IMR-90 (cell line): ENCODE measurements around the gene ALOX5AP. TPM values are rescaled to one million over a fixed set of nuclear protein-coding genes. Genes with fewer than 3 reads are reported as not detected.

ENCODE experiments used
- ATAC-seq: fragments of 200-7000 bp; cut with Tn5 transposase; 2 replicates; pipeline ENCODE4 v1.9.1; 2020; ENCODE audit warnings: low read depth, mild to moderate bottlenecking, moderate library complexity
- BruUV-seq: library from RNA; stranded (reverse); fragments of 400-500 nt; replicated peaks from 2 replicates; lab custom pipeline; 2021; lab: Mats Ljungman, UMichigan
- CTCF ChIA-PET: fragments of 300-600 bp; formaldehyde crosslinking; extraction: SDS; loops from one replicate; lab custom pipeline; 2021; ENCODE audit warnings: antibody characterized with exemption; lab: Yijun Ruan, JAX
- POLR2A ChIA-PET: fragments of 300-600 bp; sonication (Branson Sonifier 250); formaldehyde crosslinking; loops from one replicate; lab custom pipeline; 2022; ENCODE audit warnings: antibody characterized with exemption; ENCODE audit not compliant: unreplicated experiment; lab: Charles Lee
- DNase-seq: peaks from one replicate; pipeline ENCODE4 v3.0.0; 2013
- H2AFZ ChIP-seq: replicated peaks from 2 replicates; pipeline ENCODE3; 2013; ENCODE audit warnings: low read length, mild to moderate bottlenecking; ENCODE audit not compliant: poor library complexity
- H2AK5ac ChIP-seq: 2 replicates; pipeline ENCODE4 v1.6.1; 2013; ENCODE audit warnings: low read depth, low read length, inconsistent platforms
- H2AK9ac ChIP-seq: replicated peaks from 2 replicates; pipeline ENCODE3; 2013; ENCODE audit warnings: mild to moderate bottlenecking, low read depth, low read length, moderate library complexity; ENCODE audit not compliant: poor library complexity
- H2BK120ac ChIP-seq: 2 replicates; pipeline ENCODE4 v1.6.1; 2013; ENCODE audit warnings: low read depth, low read length, inconsistent platforms
- H2BK15ac ChIP-seq: 3 replicates; pipeline ENCODE4 v1.6.1; 2013; ENCODE audit warnings: low read depth, low read length, inconsistent platforms
- H2BK20ac ChIP-seq: 2 replicates; pipeline ENCODE4 v1.6.1; 2013; ENCODE audit warnings: low read depth, mild to moderate bottlenecking, inconsistent platforms, low read length, moderate library complexity
- H2BK5ac ChIP-seq: 2 replicates; pipeline ENCODE4 v1.6.1; 2013; ENCODE audit warnings: mild to moderate bottlenecking, low read depth, low read length, inconsistent platforms; ENCODE audit not compliant: poor library complexity, severe bottlenecking
- H3K14ac ChIP-seq: replicated peaks from 2 replicates; pipeline ENCODE4 v1.6.1; 2013; ENCODE audit warnings: low read depth, low read length, inconsistent platforms
- H3K18ac ChIP-seq: 2 replicates; pipeline ENCODE4 v1.6.1; 2013; ENCODE audit warnings: low read depth, low read length, control low read depth
- H3K23ac ChIP-seq: 2 replicates; pipeline ENCODE4 v1.6.1; 2013; ENCODE audit warnings: low read depth, low read length, inconsistent platforms
- H3K27ac ChIP-seq: 2 replicates; pipeline ENCODE4 v1.5.1; 2013; ENCODE audit warnings: mild to moderate bottlenecking, control low read depth, low read length; ENCODE audit not compliant: insufficient read depth
- H3K27me3 ChIP-seq: 2 replicates; pipeline ENCODE4 v1.6.1; 2013; ENCODE audit warnings: low read length; ENCODE audit not compliant: control insufficient read depth, insufficient read depth
- H3K36me3 ChIP-seq: 2 replicates; pipeline ENCODE4 v1.6.1; 2013; ENCODE audit warnings: low read length, mixed read lengths; ENCODE audit not compliant: control insufficient read depth, insufficient read depth
- H3K4ac ChIP-seq: 2 replicates; pipeline ENCODE4 v1.6.1; 2013; ENCODE audit warnings: low read depth, low read length, inconsistent platforms
- H3K4me1 ChIP-seq: 2 replicates; pipeline ENCODE4 v1.6.1; 2013; ENCODE audit warnings: low read length, mixed read lengths; ENCODE audit not compliant: control insufficient read depth, insufficient read depth
- H3K4me2 ChIP-seq: 2 replicates; pipeline ENCODE4 v1.6.1; 2013; ENCODE audit warnings: low read depth, mild to moderate bottlenecking, control low read depth, low read length, moderate library complexity
- H3K4me3 ChIP-seq: 2 replicates; pipeline ENCODE4 v1.5.1; 2013; ENCODE audit warnings: low read depth, mild to moderate bottlenecking, control low read depth, low read length, moderate library complexity; ENCODE audit not compliant: insufficient read depth
- H3K56ac ChIP-seq: 2 replicates; pipeline ENCODE4 v1.6.1; 2013; ENCODE audit warnings: low read length, inconsistent platforms; ENCODE audit not compliant: insufficient read depth; ENCODE audit errors: extremely low read depth
- H3K79me1 ChIP-seq, 2 experiments: 2 replicates each; pipeline ENCODE4 v1.6.1; 2013; ENCODE audit warnings: low read length in 2 of 2, inconsistent platforms in 1 of 2, low read depth in 1 of 2
- H3K9ac ChIP-seq: 2 replicates; pipeline ENCODE4 v1.6.1; 2013; ENCODE audit warnings: low read depth, low read length, control low read depth
- H3K9me1 ChIP-seq: 2 replicates; pipeline ENCODE4 v1.6.1; 2013; ENCODE audit warnings: low read length, inconsistent platforms; ENCODE audit not compliant: insufficient read depth
- H3K9me3 ChIP-seq: 2 replicates; pipeline ENCODE4 v1.6.1; 2013; ENCODE audit warnings: low read length; ENCODE audit not compliant: control insufficient read depth, insufficient read depth
- H4K20me1 ChIP-seq: 2 replicates; pipeline ENCODE4 v1.6.1; 2013; ENCODE audit warnings: low read length, inconsistent platforms; ENCODE audit not compliant: insufficient read depth
- H4K5ac ChIP-seq: 2 replicates; pipeline ENCODE4 v1.6.1; 2013; ENCODE audit warnings: mild to moderate bottlenecking, low read depth, low read length, control low read depth
- H4K8ac ChIP-seq, 2 experiments: 2 replicates each; pipeline ENCODE4 v1.6.1; 2013; ENCODE audit warnings: low read depth in 2 of 2, low read length in 2 of 2, control low read depth in 1 of 2, inconsistent platforms in 1 of 2
- H4K91ac ChIP-seq: 2 replicates; pipeline ENCODE4 v1.6.1; 2013; ENCODE audit warnings: low read depth, low read length, inconsistent platforms; ENCODE audit not compliant: insufficient read depth
- CTCF ChIP-seq: conservative IDR thresholded peaks from 2 replicates; pipeline ENCODE4 v1.5.1; 2012; ENCODE audit warnings: mild to moderate bottlenecking, low read depth, low read length, improper control_type of control experiment
- MAZ ChIP-seq: IDR thresholded peaks from 2 replicates; pipeline ENCODE4 v1.6.1; 2012; ENCODE audit warnings: low read depth, mild to moderate bottlenecking, low read length, improper control_type of control experiment, moderate library complexity, borderline replicate concordance
- MXI1 ChIP-seq: IDR thresholded peaks from 2 replicates; pipeline ENCODE4 v1.6.1; 2012; ENCODE audit warnings: low read depth, mild to moderate bottlenecking, low read length, moderate library complexity, borderline replicate concordance
- POLR2A ChIP-seq: IDR thresholded peaks from 2 replicates; pipeline ENCODE4 v1.6.1; 2012; ENCODE audit warnings: mild to moderate bottlenecking, low read depth, low read length
- RCOR1 ChIP-seq: IDR thresholded peaks from 2 replicates; pipeline ENCODE4 v1.6.1; 2012; ENCODE audit warnings: mild to moderate bottlenecking, low read length, improper control_type of control experiment; ENCODE audit not compliant: insufficient replicate concordance
- SMC3 ChIP-seq: fragments of 150-350 bp; IDR thresholded peaks from 2 replicates; pipeline ENCODE4 v1.6.1; 2016; ENCODE audit warnings: low read depth, mild to moderate bottlenecking, antibody characterized with exemption, low read length, moderate library complexity
- USF2 ChIP-seq: fragments of 150-350 bp; IDR thresholded peaks from 2 replicates; pipeline ENCODE4 v1.6.1; 2017; ENCODE audit warnings: mild to moderate bottlenecking, antibody characterized with exemption, low read length, low read depth
- dilution Hi-C: fragments of 300-500 bp; cut with HindIII; formaldehyde crosslinking; loops from one replicate; pipeline ENCODE4 v1.14.3; 2018; ENCODE audit warnings: low sequenced_read_pairs; ENCODE audit not compliant: unreplicated experiment
- in situ Hi-C: fragments of 300-500 bp; cut with MboI; formaldehyde crosslinking; loops from 3 replicates; pipeline ENCODE4 v1.14.3; 2019; ENCODE audit warnings: low sequenced_read_pairs, inconsistent platforms, mixed read lengths
- intact Hi-C: fragments of 100-400 bp; cut with micrococcal nuclease; formaldehyde crosslinking; loops from 2 replicates; pipeline ENCODE4 v1.10.0; 2022
- polyA plus RNA-seq, 3 experiments: library from polyadenylated mRNA; depleted of rRNA; stranded (reverse); fragments of >200 nt; gene quantifications; 2 replicates each; pipeline ENCODE4 v1.2.3, GENCODE V29; 2012; ENCODE audit warnings: low replicate concordance in 1 of 3
- total RNA-seq: library from RNA; depleted of rRNA; stranded (reverse); fragments of >200 nt; gene quantifications from 2 replicates; pipeline ENCODE4 v1.2.3, GENCODE V29; 2012

The ALOX5AP gene
- total and polyA plus RNA-seq, 2 of the 4 experiments (the other 2 are of a cell fraction): 0.62 TPM; not detected in 1

DNA sequence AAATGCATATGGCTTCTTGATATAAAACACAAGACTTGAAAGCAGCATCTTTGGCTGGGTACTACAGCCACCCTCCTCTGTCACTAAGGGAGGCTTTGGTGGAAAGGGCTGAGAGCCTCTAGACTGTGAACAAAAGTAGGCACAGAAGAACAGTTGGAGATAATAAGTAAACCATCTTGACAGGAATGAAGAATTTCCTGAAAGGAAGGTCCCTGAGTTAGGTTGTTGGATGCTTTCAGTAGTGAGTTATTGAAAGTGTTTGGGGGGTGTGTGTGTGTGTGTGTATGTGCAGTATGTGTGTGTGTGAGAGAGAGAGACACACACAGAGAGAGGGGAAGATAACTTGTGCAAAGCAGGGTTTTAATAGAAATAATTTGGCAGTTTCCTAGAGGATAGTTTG is 38.2 kb downstream of the ALOX5AP start:
- DNase-seq (no peak), ATAC-seq (no peak)
- Histone ChIP-seq H4K20me1 (no peaks in the 10 kb centered on the region), H4K91ac (no peak overlapping the region), H3K23ac (no peak overlapping the region), H3K4me3 (no peak overlapping the region), H2AK5ac (no peak overlapping the region), H4K5ac (no peak overlapping the region), H3K9ac (no peak overlapping the region), H3K27ac (no peak overlapping the region), H2BK120ac (no peak overlapping the region), H2AFZ (no peak overlapping the region), H3K4ac (no peak overlapping the region), H2BK20ac (no peak overlapping the region), H2AK9ac (no peak overlapping the region), H3K9me3 (peaks cover 2% of the 10 kb centered on the region; the same call in 1 of the 2 replicates), H3K36me3 (no peaks in the 10 kb centered on the region), H2BK15ac (no peak overlapping the region), H3K18ac (no peak overlapping the region), H3K79me1 (no peaks in the 10 kb centered on the region), H3K4me1 (no peaks in the 10 kb centered on the region), H2BK5ac (no peak overlapping the region), H4K8ac (no peak overlapping the region), H3K9me1 (no peaks in the 10 kb centered on the region), H3K14ac (no peak overlapping the region), H3K56ac (no peak overlapping the region), H3K4me2 (no peak overlapping the region), H3K27me3 (peaks cover 7% of the 10 kb centered on the region)
- BruUV-seq: no TSS peak
- dilution Hi-C loops: no loop called here
- TF ChIP-seq USF2 (no peak), RCOR1 (no peak), MAZ (no peak), SMC3 (no peak), MXI1 (no peak), CTCF (no peak), POLR2A (no peak)
- intact Hi-C loops: no loop called here
- in situ Hi-C loops: no loop called here
- CTCF ChIA-PET: no interaction called here
- POLR2A ChIA-PET: no interaction called here
